Ureter (tissue), 1 donor: ENCODE results near the gene KIF5C. TPM values are rescaled to one million over a fixed set of nuclear protein-coding genes. Genes with fewer than 3 reads are reported as not detected.
"Not testable (repeated sequence)": the region's sequence is repeated elsewhere in the genome, so short reads cannot be mapped to it uniquely, and the experiment has no call there.

ENCODE experiments used
- DNase-seq: peaks from one replicate; pipeline ENCODE4 v3.0.0-alpha.2; 2020; ENCODE audit warnings: low spot score
- total RNA-seq: library from RNA; stranded (reverse); gene quantifications from one replicate; pipeline ENCODE4 v1.2.4, GENCODE V29; 2023
- donor health status: DM: yes; HTN: yes; CAD: no.

The KIF5C gene
- total RNA-seq, 1 donor from 2014 or later = 14.3 TPM

- DNase-seq = no peak
Measured at GRCh38 chr2:148965623-148966437, 90.8 kb downstream of the KIF5C start.

- no peak for DNase-seq
Measured at GRCh38 chr2:148966438-148966758, 91.4 kb downstream of the KIF5C start.

- no peak for DNase-seq
Measured at GRCh38 chr2:148967056-148967455, 92.0 kb downstream of the KIF5C start.

GRCh38 chr2:148967578-148967977 is 92.6 kb downstream of the KIF5C start:
- DNase-seq = no peak

- DNase-seq = no peak
Measured at GRCh38 chr2:148968301-148968700, 93.3 kb downstream of the KIF5C start.

- DNase-seq = no peak
Measured at GRCh38 chr2:148968776-148969319, 93.8 kb downstream of the KIF5C start.

GRCh38 chr2:148969659-148970061 is 94.6 kb downstream of the KIF5C start:
- DNase-seq = no peak

GRCh38 chr2:148970385-148970784 is 95.4 kb downstream of the KIF5C start:
- DNase-seq = no peak

- DNase-seq = no peak
Measured at GRCh38 chr2:148971547-148971946, 96.5 kb downstream of the KIF5C start.

- no peak for DNase-seq
Measured at GRCh38 chr2:148974095-148974494, 99.1 kb downstream of the KIF5C start.

GRCh38 chr2:148978026-148978685 is 103.1 kb downstream of the KIF5C start:
- DNase-seq = no peak

- DNase-seq = no peak
Measured at GRCh38 chr2:148978706-148979105, 103.7 kb downstream of the KIF5C start.

GRCh38 chr2:148979164-148979918 is 104.3 kb downstream of the KIF5C start:
- DNase-seq = no peak

- no peak for DNase-seq
Measured at GRCh38 chr2:148979919-148980277, 104.9 kb downstream of the KIF5C start.

- DNase-seq = not testable (repeated sequence)
Measured at GRCh38 chr2:148980496-148980895, 105.5 kb downstream of the KIF5C start.

- no peak for DNase-seq
Measured at GRCh38 chr2:148981324-148981723, 106.3 kb downstream of the KIF5C start.

- no peak for DNase-seq
Measured at GRCh38 chr2:148981781-148982180, 106.8 kb downstream of the KIF5C start.

- no peak for DNase-seq
Measured at GRCh38 chr2:148982282-148982681, 107.3 kb downstream of the KIF5C start.

GRCh38 chr2:148983896-148984295 is 108.9 kb downstream of the KIF5C start:
- no peak for DNase-seq

- DNase-seq = no peak
Measured at GRCh38 chr2:148984449-148984848, 109.4 kb downstream of the KIF5C start.

- DNase-seq = no peak
Measured at GRCh38 chr2:148987286-148987685, 112.3 kb downstream of the KIF5C start.

- DNase-seq = no peak
Measured at GRCh38 chr2:148988337-148988736, 113.3 kb downstream of the KIF5C start.
